ENCODE measurements around the gene C10orf71.

Gene C10orf71

DNA sequence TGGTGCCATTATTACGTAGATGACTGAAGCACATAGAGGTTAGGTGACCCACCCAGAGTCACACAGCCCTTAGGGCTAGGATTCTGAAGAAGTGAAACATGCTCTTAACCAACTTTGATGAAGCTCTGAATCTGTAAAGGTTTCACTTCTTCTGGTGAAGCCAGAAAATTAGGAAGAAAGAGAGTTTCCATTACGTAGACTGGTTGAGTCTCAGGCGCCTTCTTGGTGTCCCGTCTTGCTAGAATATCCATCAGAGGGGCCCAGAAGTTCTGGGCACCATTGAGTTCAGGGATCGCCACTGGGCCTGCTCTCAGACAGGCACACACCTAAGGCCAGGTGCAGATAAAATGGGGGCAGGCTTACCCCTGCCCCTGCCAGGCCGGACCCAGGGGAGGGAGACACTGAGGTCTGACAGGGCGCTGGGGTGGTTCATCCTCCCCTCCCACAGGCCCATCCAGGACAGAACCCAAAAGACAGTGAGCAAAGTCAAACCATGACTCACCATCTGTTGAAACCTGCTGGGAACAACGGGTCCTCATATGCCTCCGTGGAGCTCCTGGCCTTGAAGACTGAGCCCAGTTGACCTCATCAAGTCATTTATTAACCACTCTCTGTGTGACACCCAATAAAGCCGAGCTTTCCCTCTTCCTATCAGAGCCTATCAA is 63.8 kb downstream of the C10orf71 start:
- DNase-seq: no peak

DNA sequence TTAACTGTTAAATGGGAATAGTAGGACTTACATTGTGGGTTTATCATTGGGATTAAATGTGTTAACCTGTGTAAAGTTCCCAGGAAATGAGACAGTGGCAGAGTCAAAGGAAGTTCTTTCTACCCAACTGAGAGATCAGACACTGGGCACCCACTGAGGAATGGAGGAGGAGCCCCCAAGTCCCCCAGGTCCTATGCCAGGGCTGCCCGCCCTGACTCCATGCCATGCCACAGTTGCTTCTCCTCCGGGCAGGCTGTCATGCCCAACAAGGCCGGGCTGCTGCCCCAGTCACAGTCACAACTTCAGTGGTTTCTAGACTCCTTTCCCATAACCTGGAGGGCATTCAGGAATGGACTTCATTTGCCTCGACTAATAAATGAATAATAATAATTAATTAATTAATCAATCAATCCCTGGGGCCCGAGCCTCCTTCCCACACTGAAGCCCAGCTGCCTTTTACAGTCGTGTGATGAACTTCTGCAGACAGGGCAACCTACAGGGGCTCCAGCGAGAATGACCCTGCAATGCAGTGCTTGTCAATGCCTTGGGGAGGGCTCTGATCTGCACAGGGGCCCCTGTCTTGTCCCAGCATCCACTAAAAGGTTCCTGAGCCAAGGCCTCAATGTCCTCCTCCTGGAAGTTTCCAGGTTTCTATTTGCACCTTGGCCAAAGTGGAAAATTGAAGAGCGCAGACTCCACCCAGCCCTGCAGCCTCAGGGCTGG is 64.5 kb downstream of the C10orf71 start:
- no peak for DNase-seq

DNA sequence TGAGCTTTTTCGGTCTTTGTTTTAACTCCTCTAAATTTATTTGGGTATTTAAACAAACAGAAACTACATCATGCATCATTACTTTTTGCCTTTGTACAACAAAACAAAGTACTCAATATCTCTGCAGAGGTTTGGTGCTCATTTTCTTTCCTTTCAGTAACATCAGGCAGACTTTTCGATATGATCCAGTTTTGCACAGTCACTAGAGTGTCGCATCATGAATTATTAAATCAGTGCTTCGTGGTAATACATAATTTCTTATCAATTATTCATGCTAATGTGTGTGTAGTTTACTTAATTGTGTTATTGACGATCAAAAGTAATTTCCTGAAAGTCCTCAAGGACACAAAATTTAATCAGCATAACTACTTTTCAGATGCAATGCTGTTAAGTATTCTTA is 65.1 kb downstream of the C10orf71 start:
- DNase-seq: peak; percentile 55

DNA sequence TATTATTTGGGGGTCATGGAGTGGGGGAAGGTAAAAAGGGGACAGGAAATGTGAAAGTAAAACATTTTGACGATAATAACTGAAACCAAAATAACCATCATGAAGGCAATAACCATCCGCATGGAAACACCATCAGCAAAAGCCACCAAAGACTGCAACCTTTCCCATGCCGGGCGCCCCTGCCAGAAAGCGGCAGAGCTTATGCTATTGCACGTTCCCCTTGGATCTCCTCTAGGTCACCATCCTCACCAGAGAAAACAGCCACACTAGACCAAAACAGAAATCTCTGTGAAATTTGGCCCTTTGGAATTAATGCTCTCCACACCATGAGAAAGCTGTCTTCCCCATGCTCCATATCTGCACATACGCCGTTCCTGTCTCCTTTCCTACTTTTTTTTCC is 65.8 kb downstream of the C10orf71 start:
- DNase-seq: no peak

DNA sequence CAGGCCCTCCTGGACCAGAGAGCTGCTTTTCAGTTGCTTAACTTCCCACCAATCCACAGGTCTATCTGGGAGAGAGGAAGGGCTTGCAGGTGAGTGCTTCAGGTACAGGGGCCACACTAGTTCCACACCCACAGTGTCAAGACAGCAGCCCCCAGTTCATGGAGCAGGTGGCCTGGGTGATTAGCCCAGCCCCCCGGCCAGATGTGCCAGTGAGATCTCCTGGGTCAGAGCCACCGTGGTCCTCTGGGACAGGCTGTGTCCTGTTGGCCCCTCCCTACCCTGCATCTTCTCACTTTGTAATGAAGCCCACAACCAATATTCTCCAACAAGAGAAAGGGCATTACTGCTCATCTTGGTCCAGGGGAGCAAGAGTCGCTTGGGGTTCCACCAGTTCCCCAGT is 66.3 kb downstream of the C10orf71 start:
- no peak for DNase-seq

DNA sequence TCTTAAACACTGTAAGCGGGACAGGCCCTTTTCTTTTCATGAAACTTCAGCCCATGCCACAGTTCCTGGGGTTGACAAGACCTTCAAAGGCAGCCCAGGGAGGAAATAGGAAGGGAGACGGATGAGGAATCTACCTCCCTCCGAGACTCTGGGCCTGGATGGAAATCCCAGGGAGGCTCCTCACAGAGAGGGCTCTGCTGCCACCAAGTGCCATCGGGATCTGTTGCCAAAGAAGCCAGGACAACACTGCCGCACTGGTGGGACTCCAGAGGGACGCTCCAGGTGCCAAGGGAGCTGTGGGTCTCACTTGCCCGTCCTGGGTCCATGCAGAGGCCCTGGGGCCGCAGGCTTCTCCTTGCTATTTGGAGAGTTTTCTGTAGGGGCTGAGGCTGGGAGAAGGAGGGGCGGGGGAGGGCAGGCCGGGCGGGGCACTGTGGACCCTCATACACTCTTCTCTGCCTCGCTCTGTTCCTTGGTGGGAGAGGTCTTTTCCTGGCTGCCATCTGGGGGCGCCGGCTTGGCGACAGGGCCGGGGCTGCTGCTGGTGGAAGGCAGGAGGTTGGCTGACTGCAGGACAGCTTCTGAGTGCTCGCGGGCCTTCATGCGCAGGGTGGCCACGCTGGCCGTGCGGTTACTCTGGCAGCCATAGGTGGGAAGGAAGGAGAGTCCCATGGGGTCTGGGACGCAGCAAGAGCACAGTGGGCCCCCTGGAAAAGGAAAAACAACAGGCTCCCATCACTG is 66.9 kb downstream of the C10orf71 start:
- no peak for DNase-seq

DNA sequence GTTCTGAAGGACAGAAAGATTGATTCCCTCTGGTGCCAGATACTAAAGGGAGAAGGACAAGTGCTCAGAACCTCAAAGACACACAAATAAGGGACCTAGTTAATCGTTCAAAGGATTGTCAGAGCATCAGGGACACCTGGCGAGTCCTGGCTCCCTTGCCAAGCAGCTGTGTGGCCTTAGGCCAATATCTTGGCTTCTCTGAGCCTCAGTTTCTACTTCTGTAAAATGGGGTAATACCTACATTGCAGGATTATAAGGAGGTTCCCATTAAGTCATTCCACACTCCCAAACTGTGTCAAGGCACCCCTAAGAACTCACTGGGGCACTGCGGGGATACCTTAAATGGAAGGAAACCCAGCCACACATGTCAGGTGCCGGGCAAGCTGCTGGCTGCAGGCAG is 67.5 kb downstream of the C10orf71 start:
- DNase-seq: no peak

DNA sequence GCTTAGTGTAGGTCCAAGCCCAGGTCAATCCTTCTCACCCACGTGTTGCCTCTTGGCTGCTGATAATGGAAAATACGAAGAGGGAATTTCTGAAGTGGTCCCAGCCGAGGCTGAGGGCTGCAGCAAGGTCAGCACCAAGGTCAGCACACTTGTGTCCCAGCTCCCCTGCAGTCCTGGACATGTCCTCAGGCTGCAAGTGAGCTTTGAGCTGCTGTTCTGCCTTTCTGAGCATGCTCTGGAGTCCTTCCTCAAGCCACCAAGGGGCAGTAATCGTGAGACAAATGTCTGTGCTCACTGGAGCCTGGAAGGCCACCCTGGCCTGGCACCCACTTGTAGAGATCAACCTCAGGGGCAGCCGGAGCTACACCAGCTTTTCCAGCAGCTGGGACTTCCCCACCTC is 68.6 kb downstream of the C10orf71 start:
- DNase-seq: no peak

DNA sequence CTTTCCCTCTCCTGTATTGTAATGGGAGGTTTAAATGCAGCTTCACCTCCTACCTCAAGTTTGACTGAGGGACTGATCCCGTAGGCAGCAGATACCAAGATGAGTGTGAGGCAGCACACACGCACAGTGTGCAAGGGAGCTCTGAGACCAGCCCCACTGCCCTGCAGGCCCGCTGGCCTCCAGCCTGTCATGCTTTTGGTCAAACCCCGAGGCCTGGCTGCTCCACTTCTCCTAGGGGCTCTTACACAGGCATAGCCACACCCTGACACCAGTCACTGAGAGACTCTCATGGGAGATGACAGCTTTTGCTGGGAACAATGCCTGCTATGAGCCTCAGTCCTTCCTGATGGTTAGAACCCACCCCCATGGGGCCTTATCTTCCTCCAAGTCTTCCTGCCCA is 69.3 kb downstream of the C10orf71 start:
- no peak for DNase-seq

DNA sequence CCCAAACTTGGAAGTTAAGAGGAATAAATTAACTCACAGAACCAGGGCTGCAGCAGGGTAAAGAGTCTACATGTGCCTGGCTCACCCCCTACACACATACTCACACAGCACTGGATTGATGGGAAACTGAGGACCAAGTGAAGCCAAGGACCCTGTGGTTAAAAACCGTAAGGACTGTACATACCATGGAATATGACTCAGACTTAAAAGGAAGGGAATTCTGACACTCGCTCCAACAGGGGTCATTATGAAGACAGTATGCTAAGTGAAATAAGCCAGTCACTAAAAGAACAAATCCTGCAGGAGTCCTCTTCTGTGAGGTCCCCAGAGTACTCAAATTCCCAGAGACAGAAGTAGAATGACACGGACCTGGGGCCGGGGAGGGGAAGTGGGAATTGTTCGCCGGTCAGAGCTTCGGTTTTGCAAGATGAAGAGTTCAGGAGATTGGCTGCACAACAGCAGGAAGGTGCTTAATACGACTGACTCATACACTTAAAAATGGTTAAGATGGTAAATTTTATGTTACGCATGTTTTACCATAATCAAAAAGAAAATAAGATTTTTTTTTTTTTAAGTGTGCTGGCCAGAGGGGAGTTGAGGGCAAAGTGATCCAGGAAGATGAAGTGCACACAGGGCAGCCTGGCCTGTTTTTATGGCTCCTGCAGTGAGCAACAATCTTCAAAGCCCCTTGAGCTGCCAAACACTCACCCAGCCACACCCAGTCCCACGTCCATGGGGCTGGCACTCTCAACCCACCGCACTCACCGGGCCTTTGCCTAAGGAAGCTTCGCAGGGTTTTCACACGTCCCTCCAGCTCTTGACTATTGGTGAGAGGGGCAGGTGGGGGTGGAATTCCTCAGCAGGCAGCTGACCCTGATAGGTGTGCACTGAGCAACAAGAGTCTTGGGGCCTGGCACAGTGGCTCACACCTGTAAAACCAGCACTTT is 70.5 kb downstream of the C10orf71 start:
- no peak for DNase-seq

DNA sequence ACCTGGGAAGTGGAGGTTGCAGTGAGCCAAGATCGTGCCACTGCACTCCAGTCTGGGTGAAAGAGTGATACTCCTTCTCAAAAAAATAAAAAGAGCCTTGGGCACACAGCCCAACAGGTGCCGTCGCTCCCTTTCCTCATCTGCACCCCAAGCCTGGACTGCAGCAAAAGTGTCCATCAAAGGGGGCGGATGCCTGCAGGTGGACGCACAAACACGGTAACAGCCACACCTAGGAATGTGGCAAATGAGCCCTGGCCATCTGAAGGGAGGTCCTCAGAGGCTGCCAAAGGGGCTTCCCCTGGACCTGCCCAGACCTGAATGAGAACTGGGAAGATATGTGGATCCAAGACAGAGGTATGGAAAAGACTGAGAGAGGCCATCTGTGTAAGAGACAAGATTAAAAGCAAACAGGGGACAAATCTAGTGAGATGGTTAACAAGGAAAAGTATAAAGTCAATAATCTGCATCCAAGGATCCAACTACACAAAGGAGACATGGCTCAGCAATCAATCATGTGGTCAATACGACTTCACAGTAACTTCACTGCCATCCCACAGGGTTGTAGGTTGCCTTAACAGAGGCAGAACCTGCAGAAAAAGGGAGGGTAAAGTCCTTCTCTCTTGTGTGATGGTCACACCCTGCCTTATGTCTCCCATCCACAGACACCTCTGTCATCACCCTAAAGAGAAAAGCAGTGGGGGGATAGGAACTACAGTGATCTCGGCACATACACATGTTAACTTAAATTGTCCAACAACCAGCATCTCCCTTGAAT is 71.5 kb downstream of the C10orf71 start:
- no peak for DNase-seq

DNA sequence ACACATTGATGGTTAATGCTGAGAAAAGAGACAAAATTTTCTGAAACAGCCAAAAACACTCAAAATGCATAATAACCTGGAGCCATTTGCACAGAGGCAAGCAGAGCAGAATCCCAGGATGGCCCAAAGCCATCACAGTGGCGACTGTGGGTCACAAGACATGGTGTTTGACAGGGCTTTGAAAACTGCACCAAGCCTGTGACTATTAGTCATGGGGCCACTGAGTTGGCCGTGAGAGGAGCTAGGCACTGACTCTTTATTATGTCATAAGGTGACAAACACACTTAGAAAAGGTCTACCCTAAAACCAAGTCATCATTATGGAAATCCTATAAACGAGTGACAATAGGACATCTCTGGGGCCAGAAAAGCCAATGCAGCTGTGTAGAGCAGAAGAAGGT is 73.0 kb downstream of the C10orf71 start:
- no peak for DNase-seq

DNA sequence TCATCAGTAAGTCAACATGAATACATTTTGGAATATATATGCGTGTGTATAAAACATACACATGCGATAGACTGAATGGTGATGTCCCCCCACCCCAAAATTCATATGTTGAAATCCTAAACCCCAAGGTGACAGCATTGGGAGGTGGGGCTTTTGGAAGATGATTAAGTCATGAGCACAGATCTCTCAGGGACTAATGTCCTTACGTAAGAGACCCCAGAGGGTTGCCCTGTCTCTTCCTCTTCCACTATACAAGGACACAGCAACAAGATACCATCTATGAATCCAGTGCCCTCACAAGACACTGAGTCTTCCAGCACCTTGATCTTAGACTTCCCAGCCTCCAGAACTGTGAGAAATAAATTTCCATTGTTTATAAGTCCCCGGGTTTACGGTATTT is 74.4 kb downstream of the C10orf71 start:
- no peak for DNase-seq

DNA sequence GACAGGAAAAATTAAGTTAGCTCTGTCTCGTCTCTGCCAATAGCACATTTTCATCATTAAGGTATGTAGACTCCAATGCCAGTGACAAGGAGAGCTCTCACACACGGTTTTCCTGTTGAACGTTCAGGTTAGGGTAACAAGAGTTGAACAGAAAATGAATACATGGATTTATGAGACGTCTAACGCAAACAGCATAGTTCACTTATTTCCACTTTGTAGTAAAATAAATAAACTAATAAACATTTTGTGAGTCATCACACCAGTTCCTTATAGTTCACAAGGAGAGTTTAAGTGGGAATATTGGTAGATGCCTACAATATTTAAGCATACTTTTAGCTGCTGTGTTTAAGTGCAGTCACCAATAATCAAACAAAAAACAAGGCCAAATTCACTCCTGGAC is 75.8 kb downstream of the C10orf71 start:
- DNase-seq: no peak

DNA sequence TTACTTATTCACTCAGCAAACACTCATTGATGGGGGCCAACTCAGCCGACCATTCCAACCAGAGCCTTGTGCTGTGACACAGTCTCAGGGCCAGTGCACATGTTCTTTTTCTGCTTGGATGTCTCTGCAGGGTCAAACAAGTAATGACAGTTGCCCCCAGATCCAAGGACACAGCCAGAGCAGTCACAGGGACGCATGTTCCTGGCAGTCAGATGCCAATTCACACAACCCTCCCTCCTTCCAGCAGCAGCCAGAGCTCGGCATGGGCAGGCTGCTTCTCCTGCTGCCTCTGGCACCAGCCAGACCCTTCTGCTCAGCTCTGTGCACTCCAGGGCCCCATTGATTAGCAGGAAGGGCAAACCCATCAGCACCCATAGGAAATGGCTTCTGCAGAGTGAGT is 76.6 kb downstream of the C10orf71 start:
- no peak for DNase-seq
